GM21723 (cell line): ENCODE measurements around the gene TEKT3.

ENCODE experiments used
- ATAC-seq: cut with Tn5 transposase; IDR thresholded peaks from one replicate; pipeline ENCODE4 v1.9.1; 2021; ENCODE audit warnings: mild to moderate bottlenecking, moderate library complexity; ENCODE audit not compliant: unreplicated experiment

Gene TEKT3

DNA sequence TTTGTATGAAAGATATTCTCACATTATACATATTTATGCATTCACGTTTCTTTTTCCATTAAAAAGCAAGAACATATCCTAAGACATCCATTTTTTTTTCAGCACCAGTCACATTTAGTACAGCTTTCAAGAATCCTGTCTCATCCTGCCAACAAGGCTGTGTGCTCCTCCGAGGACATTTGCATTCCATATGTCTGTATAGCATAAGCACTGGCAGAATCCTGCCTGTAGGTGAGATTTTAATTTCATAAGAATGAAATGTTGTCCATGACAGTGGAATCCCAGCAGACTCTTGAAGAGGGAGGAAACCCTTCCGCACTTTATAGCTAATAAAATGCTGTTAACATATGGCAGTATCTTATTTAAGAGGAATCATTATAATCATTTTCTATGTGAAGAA, 73.4 kb downstream of the TEKT3 start:
- ATAC-seq, result no peak

- no peak for ATAC-seq
Measured at GRCh38 chr17:15266325-15267125, 74.9 kb downstream of the TEKT3 start.

GRCh38 chr17:15265131-15265530, 76.3 kb downstream of the TEKT3 start, which contains the start of gene PMP22:
Gene PMP22 (minus strand): TSS chr17:15265326. CDS start chr17:15260727, 4,599 bp downstream.
- ATAC-seq, result no peak

- no peak for ATAC-seq
Measured at GRCh38 chr17:15264542-15264941, 76.9 kb downstream of the TEKT3 start.

- ATAC-seq, result no peak
Measured at GRCh38 chr17:15263680-15264079, 77.7 kb downstream of the TEKT3 start.

- ATAC-seq, result no peak
Measured at GRCh38 chr17:15263206-15263579, 78.2 kb downstream of the TEKT3 start.

DNA sequence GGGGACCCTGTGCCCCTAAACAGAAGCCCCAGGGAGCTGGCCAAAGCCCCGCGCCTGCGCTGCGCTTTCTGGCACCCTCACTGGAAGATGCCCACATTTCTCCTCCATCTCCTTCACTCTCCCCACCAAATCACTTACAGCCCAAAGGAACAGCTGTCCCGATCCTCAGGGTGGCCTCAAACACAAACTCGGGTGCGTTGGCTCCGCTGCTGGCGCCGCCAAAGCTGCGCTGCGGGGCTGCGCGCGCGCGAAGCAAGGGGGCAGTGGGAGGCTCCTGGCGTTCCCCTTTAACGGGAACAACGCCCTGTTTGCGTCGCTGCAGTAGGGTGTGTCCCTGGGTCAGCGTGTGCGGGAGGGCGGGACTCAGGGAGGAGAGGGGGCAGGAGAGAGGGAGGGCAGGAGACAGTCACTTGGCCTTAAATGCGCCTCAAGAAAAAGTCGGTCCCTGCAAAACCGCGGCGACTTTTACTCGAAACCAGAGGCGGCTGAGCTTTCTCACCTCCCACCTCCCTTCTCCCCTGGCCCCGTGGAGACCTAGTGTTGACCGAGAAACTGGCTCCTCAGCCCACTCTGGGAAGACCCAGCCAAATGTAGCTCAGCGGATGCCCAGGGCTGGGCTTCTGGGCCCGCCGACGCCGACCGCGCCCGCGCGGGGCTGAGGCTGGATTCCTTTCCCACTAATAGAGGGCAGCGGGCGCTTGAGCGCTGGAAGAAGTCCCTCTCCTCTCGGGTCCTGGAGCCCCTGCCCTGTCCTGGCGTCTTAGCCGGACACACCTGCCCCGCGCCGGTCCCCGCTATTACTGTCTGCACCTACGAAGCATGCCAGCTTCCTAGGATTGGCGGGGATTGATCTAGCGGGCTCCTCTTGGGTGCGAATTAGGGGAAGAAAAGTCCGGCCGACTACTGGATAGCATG, 78.8 kb downstream of the TEKT3 start:
- ATAC-seq, result no peak

GRCh38 chr17:15261802-15262290, 79.6 kb downstream of the TEKT3 start:
- ATAC-seq, result no peak

DNA sequence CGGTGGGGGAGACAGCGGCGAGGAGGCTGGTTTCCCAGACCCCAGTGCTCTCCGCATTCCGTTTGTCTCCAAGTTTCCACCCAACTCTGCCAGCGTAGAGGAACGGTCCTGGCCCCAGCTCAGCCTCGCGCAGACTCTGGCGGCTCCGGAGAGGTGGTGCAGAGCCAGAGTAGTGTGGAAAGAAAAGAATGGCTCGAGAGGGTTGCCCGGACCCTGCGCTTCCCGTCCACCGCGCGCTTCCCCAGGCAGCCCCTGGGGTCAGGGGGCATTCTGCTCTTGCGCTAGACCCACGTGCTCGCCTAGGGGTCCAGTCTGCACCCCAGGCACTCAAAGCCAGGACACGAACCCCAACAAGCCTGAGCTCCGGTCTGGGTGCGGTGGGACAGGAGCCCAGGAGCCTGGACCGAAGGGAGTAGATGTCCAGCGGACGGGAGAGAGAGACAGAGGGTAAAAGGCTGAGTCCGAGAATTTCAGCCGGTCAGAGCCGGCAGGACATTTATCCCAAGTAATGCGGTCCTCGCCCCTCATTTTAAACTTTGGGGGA, 80.1 kb downstream of the TEKT3 start:
- ATAC-seq, result no peak

DNA sequence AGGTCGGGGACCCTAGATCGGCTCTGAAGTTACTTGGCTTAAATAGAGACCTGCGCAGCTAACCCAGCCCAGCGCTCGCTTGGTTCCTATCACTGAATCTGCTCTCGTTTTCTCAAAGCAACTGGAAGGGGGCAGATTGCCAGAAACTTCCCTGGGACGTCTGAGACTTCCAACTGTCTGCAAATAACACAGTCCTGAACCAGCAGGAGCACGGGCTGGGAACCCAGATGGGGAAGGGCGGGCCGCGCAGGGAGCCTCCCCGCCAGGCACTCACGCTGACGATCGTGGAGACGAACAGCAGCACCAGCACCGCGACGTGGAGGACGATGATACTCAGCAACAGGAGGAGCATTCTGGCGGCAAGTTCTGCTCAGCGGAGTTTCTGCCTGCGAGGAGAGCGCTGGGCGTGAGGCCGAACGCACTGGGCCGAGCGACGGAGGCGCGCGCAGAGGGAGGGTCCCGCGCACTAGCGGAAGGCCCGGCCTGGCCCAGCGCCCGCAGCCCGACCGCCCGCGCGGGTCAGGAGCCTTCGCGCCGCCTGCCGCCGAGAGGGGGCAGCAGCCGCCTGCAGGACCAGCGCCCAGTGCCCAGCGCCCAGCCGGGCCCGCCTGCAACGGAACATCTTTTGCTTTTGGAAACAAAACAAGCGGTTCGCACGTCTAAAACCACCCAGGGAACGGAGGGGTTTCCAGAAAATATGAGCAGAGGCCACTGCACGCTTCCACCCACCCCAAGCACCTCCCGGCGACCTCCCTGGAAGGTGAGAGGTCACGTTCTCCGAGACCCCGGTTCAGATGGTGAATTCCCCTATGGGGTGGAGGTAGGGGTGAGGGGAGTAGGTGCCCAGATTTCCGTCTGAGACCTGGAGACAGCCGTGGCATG, 80.8 kb downstream of the TEKT3 start:
- ATAC-seq, result no peak

GRCh38 chr17:15257796-15258512, 83.4 kb downstream of the TEKT3 start:
- no peak for ATAC-seq

DNA sequence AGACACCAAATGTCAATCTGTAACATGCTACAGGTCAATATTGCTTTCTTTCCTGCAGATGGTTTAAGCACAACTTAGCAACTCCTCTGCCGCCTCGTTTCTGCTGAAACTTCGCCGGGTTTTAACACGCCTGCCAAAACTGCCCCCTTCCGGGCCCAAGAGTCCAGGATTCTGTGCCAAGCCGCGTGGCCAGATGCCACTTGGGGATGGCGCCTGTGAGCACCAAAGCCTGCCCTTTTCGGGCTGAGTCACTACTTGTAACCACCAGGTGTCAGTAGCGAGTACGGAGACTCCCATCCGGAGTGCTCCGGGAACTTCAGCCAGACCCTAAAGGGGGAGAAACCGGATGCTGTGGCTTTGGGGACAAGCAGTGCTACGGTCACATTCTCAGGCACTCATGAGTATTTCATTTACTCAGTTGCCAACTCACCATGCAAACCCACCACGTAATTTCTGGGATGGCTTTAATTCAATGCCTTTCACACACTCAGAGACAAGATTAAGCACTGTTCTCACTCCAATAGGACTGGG, 84.1 kb downstream of the TEKT3 start:
- peak; percentile 84 for ATAC-seq

- no peak for ATAC-seq
Measured at GRCh38 chr17:15256689-15257088, 84.7 kb downstream of the TEKT3 start.

DNA sequence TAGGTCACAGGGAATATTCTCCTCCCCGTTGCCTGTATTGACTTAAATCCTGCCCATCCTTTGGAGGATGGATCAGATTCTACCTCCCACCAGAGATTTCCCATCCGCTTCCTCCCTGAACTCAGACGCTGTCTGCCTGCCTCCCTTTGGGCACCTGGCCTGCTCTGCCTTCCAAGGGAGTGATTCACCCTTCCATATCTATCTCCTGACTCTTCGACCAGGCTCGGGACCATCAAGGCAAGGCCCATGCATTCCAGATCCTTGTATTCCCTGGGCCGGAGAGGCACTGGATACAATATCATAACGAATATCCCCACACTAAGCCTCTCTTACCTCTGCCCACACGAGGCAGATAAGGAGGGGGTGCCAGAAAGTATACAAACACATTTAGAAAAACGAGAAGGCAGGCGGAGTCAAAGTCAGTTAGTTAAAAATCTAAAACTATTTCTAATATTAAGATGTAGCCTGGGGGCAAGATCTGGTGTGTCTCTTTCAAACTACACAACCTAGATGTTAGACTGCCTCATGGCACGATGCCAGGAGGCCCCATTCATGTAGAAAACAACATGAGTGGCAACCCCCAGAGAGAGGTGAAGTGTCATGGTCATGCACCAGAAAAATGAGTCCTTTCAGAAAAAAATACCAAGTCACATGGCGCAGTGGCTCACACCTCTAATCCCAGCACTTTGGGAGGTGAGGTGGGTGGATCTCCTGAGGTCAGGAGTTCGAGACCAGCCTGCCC, 85.5 kb downstream of the TEKT3 start:
- ATAC-seq, result no peak
